Loucy (cell line): ENCODE results near the gene WNK2.
"Not testable (repeated sequence)": the region's sequence is repeated elsewhere in the genome, so short reads cannot be mapped to it uniquely, and the experiment has no call there.

Source experiments
- H2AFZ ChIP-seq: fragments of 200-600 bp; sonication (generic); 2 replicates; pipeline ENCODE4 v1.6.0; 2016; ENCODE audit warnings: antibody characterized with exemption, mild to moderate bottlenecking, low read length, moderate library complexity
- H3F3A ChIP-seq: fragments of 200-600 bp; 2 replicates; pipeline ENCODE4 v1.6.0; 2016; ENCODE audit warnings: antibody characterized with exemption, low read depth, mild to moderate bottlenecking
- H3K27me3 ChIP-seq: fragments of 200-600 bp; sonication (generic); 2 replicates; pipeline ENCODE4 v1.6.1; 2014; ENCODE audit warnings: low read length, mild to moderate bottlenecking; ENCODE audit not compliant: insufficient read depth, poor library complexity, severe bottlenecking
- H3K36me3 ChIP-seq: fragments of 200-600 bp; sonication (generic); 2 replicates; pipeline ENCODE4 v1.6.1; 2016; ENCODE audit warnings: low read length; ENCODE audit not compliant: insufficient read depth
- H3K4me1 ChIP-seq: fragments of 200-600 bp; sonication (generic); 2 replicates; pipeline ENCODE4 v1.5.1; 2014; ENCODE audit warnings: low read length, mild to moderate bottlenecking; ENCODE audit not compliant: insufficient read depth, poor library complexity, severe bottlenecking
- H3K4me2 ChIP-seq: fragments of 200-600 bp; sonication (generic); 2 replicates; pipeline ENCODE4 v1.6.0; 2014; ENCODE audit warnings: antibody characterized with exemption, low read length, low read depth, mild to moderate bottlenecking; ENCODE audit not compliant: poor library complexity, severe bottlenecking
- H3K4me3 ChIP-seq: fragments of 200-600 bp; sonication (generic); 2 replicates; pipeline ENCODE4 v1.5.1; 2014; ENCODE audit warnings: low read length, mild to moderate bottlenecking, mixed read lengths; ENCODE audit not compliant: poor library complexity, severe bottlenecking
- H3K79me2 ChIP-seq: fragments of 200-600 bp; sonication (generic); 2 replicates; pipeline ENCODE4 v1.6.1; 2014; ENCODE audit warnings: low read length; ENCODE audit not compliant: insufficient read depth
- H3K9ac ChIP-seq: fragments of 200-600 bp; sonication (generic); 2 replicates; pipeline ENCODE4 v1.6.0; 2014; ENCODE audit warnings: mild to moderate bottlenecking, low read depth, low read length, moderate library complexity; ENCODE audit not compliant: poor library complexity, severe bottlenecking
- H3K9me2 ChIP-seq: fragments of 200-600 bp; sonication (generic); replicated peaks from 2 replicates; pipeline ENCODE4 v1.6.1; 2016; ENCODE audit warnings: low read depth, low read length, mixed read lengths
- H3K9me3 ChIP-seq: fragments of 200-600 bp; sonication (generic); 2 replicates; pipeline ENCODE4 v1.6.1; 2014; ENCODE audit warnings: mild to moderate bottlenecking, antibody characterized with exemption, low read length, low read depth; ENCODE audit not compliant: insufficient read depth
- H4K20me1 ChIP-seq: fragments of 200-600 bp; sonication (generic); 2 replicates; pipeline ENCODE4 v1.6.0; 2014; ENCODE audit warnings: antibody characterized with exemption, low read length, mild to moderate bottlenecking; ENCODE audit not compliant: insufficient read depth, poor library complexity, severe bottlenecking
- EZH2phosphoT487 ChIP-seq: fragments of 200-600 bp; IDR thresholded peaks from 2 replicates; pipeline ENCODE4 v1.6.1; 2018; ENCODE audit warnings: antibody characterized with exemption, mild to moderate bottlenecking, moderate library complexity, borderline replicate concordance
- TF ChIP-seq, protein P1 (sequence below): fragments of 200-600 bp; sonication (generic); conservative IDR thresholded peaks from 2 replicates; pipeline ENCODE4 v1.5.1; 2014; ENCODE audit warnings: mild to moderate bottlenecking, antibody characterized with exemption, low read length

Gene WNK2

DNA sequence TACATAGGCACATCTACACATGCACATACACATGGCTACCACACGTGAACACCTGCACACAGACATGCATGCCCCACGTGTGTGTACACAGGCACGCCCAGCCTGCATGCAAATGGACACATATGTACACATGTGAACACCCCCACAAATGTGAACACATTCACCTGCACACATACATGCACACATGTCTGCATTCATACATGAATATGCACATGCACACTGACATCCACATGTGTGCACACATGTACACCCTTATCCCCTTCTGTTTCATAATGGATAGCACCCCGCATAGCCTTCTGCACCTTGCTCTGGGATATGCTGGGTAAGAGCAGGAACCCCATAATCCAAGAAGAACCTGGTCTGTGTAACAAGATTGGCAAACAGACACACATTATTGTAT is 66.2 kb downstream of the WNK2 start:
- no peaks in the 10 kb centered on the region for H3K27me3 ChIP-seq
- no peak overlapping the region for H2AFZ ChIP-seq
- H3K4me1 ChIP-seq, result no peaks in the 10 kb centered on the region
- no peak overlapping the region for H3K9ac ChIP-seq
- H4K20me1 ChIP-seq, result no peaks in the 10 kb centered on the region
- no peaks in the 10 kb centered on the region for H3K9me2 ChIP-seq
- H3K36me3 ChIP-seq, result no peaks in the 10 kb centered on the region
- H3K4me2 ChIP-seq, result no peak overlapping the region
- no peaks in the 10 kb centered on the region for H3K79me2 ChIP-seq
- H3K4me3 ChIP-seq, result no peak overlapping the region
- no peaks in the 10 kb centered on the region for H3F3A ChIP-seq
- TF ChIP-seq EZH2phosphoT487, result no peak
- TF ChIP-seq, protein P1, sequence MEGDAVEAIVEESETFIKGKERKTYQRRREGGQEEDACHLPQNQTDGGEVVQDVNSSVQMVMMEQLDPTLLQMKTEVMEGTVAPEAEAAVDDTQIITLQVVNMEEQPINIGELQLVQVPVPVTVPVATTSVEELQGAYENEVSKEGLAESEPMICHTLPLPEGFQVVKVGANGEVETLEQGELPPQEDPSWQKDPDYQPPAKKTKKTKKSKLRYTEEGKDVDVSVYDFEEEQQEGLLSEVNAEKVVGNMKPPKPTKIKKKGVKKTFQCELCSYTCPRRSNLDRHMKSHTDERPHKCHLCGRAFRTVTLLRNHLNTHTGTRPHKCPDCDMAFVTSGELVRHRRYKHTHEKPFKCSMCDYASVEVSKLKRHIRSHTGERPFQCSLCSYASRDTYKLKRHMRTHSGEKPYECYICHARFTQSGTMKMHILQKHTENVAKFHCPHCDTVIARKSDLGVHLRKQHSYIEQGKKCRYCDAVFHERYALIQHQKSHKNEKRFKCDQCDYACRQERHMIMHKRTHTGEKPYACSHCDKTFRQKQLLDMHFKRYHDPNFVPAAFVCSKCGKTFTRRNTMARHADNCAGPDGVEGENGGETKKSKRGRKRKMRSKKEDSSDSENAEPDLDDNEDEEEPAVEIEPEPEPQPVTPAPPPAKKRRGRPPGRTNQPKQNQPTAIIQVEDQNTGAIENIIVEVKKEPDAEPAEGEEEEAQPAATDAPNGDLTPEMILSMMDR, result no peak
- no peaks in the 10 kb centered on the region for H3K9me3 ChIP-seq

DNA sequence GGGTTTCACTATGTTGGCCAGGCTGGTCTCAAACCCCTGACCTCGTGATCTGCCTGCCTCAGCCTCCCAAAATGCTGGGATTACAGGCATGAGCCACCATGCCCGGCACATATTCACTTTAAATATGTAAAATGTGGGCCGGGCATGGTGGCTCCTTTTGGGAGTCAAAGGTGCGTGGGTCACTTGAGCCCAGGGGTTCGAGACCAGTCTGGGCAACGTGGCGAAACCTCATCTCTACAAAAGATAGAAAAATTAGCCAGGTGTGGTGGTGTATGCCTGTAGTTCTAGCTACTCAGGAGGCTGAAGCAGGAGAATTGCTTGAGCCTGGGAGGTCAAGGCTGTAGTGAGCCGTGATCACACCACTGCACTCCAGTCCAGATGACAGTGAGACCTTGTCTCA is 67.4 kb downstream of the WNK2 start:
- not testable (repeated sequence) for H4K20me1 ChIP-seq, H3K36me3 ChIP-seq, H3K4me2 ChIP-seq, H3K27me3 ChIP-seq, H2AFZ ChIP-seq, H3F3A ChIP-seq, H3K9me2 ChIP-seq, H3K9me3 ChIP-seq, H3K4me1 ChIP-seq, H3K79me2 ChIP-seq, H3K9ac ChIP-seq, H3K4me3 ChIP-seq

DNA sequence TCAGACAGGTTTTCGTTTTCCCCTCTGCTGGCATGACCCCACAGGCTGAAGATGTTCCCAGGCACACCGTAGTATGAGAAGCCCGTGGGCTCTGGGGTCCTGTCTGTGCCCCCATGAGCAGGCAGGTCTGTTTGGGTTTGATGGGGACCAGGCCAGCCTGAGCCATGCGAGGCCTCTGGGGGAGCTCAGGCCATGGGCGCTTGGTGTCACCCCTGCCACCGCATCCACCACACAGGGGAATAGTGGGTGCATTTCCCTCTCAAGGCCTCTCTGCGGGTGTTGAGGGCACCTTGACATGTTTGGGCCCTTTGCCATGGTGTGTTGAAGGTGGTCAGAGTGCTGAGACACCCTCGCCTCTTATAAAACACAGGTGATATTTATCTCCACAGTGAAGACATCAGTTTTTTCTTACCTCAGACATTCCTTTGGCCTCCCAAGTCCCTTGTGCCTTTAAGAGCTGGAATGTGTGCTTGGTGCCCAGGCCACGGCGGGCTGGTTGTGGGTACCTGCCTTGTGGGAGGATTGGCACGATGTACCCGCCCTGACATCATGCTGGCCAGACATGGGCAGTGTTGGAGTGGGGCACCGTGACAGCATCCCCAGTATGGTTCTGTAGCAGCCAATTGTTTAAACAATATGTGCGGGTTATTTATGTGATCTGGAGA is 68.3 kb downstream of the WNK2 start:
- Histone ChIP-seq H3K9me2 (no peaks in the 10 kb centered on the region), H3K9me3 (no peaks in the 10 kb centered on the region), H2AFZ (no peak overlapping the region), H3K4me1 (no peaks in the 10 kb centered on the region), H3F3A (no peaks in the 10 kb centered on the region), H3K27me3 (no peaks in the 10 kb centered on the region), H3K4me3 (no peak overlapping the region), H3K9ac (no peak overlapping the region), H4K20me1 (no peaks in the 10 kb centered on the region), H3K4me2 (no peak overlapping the region), H3K79me2 (no peaks in the 10 kb centered on the region), H3K36me3 (no peaks in the 10 kb centered on the region)
- TF ChIP-seq, protein P1, result no peak
- no peak for TF ChIP-seq EZH2phosphoT487
